Amniotic epithelial cell (primary cell): Measurements from ENCODE around the gene ZNF532.
"Not testable (repeated sequence)": the region's sequence is repeated elsewhere in the genome, so short reads cannot be mapped to it uniquely, and the experiment has no call there.

ENCODE experiments used
- DNase-seq: peaks from one replicate; pipeline ENCODE4 v3.0.0-alpha.2; 2010; ENCODE audit warnings: low read depth

Gene ZNF532

GRCh38 chr18:58847383-58848071, 17.1 kb upstream of the ZNF532 start:
- no peak for DNase-seq

- DNase-seq, result peak; percentile 62
Observed at GRCh38 chr18:58848685-58849084, 16.0 kb upstream of the ZNF532 start.

- DNase-seq, result no peak
Observed at GRCh38 chr18:58850786-58851469, 13.7 kb upstream of the ZNF532 start.

GRCh38 chr18:58851856-58852255, 12.8 kb upstream of the ZNF532 start:
- DNase-seq, result no peak

DNA sequence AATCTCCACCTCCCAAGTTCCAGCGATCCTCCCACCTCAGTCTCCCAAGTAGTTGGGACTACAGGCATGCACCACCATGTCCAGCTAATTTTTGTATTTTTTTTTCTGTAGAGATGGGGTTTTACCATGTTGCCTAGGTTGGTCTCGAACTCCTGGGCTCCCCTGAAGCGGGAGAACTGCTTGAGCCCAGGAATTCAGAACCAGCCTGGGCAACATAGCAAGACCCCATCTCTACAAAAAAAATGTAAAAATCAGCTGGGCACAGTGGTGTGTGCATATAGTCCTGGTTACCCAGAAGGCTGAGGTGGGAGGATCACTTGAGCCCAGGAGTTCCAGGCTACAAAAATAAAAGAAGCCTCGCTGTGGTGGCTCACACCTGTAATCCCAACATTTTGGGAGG, 12.0 kb upstream of the ZNF532 start:
- DNase-seq, result no peak

DNA sequence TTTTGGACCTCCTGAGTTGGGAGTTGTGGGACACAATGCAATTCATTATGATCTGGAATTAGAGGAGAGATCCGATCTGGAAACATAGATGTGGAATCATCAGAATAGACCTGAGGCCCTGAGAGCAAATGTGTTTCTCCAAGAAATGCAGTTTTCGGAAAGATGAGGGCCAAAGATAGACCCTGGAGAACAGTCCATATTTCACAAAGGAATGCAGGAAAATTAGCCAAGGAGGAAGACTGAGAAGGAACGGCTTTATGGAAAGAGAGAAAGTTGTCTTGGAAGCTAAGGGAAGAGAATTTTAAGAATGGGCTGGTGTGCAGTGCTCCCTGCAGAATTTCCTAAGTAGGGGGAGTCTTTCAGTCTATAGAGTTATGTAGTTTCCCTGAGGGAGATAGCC, 11.1 kb upstream of the ZNF532 start:
- DNase-seq, result no peak

DNA sequence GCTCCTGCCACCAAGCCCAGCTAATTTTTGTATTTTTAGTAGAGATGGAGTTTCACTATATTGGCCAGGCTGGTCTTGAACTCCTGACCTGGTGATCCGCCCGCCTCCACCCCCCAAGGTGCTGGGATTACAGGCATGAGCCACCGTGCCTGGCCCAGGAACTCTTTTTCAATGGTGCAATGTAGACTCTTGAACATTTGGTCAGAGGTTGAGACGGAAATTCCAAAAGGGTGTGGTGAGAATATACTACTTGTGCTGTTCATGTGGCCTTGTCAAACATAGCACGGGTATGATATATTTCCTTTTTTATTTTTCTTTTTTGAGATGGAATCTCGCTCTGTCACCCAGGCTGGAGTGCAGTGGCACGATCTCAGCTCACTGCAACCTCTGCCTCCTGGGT, 9.2 kb upstream of the ZNF532 start:
- not testable (repeated sequence) for DNase-seq

DNA sequence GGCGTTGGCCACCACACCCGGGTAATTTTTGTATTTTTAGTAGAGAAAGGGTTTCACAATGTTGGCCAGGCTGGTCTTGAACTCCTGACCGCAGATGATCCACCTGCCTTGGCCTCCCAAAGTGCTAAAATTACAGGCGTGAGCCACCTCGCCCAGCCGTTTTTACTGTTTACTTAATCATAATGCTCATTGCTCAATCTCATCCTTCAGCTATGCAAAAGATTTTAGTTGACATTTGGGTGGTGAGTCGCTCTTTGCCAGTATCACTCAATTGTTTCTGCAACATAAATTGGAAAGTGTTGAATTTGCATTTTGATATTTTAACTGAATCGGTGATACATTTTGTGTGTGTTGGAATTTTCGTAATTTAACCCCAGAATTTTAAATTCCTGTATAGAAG, 7.8 kb upstream of the ZNF532 start:
- peak; percentile 76 for DNase-seq

DNA sequence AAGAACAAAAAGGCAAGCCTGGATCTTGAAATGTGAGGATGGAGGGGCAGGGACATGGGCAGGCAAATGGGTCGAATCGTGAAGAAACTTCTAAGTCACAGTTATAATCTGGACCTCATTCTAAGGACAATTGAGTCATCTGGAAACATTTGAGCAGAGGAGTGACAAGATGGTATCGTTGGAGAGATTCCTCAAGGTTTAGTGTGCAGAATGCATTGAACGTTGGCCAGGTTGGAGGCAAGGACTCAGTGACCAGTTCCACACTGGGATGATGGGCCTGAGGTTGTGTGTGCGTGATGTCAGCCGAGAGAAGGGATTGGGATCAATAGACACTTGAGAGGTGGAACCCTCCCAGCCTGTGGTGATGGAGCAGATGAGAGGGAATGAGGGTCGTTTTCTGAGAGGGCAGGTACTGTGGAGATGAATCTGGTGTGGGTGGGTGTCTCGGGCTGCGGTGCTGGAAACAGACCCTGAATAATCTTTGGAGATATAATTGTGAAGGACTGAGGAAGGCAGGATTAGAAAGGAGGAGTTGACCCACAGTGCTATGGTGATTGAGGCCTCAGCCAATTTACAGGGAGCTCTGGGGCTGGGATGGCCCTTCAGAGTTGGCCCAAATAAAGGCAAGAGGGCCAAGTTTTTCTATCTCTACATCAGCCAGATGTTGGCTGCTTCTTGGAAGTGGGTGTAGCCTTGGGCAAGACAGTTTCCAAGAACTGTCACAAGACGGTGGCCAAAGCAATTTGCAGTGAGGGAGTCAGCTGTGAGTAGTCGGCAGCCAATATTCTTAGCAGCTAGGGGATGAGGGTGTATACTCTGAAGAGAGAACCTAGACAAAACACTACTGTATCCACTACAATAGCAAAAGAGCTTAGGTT, 5.8 kb upstream of the ZNF532 start:
- no peak for DNase-seq

DNA sequence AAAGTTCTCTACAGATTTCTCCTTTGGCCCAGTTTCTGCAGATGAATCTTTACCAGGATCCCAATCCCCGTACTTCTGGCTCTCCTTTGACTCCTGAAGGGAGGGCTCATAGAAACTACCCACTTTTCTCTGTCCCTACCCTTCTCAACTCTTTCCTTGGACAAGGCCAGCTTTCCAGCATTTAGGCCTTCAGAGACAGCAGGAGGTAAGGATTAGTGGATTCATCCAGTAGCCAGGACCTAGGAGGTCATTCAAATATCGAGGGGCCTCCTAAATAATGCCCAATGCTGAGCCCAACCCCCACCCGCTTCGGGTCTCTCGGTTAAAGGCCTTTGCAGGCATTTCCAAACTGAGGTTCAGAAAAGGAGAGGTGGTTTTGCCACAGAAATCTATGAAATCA, 4.8 kb upstream of the ZNF532 start:
- DNase-seq, result no peak

GRCh38 chr18:58860747-58861231, 3.9 kb upstream of the ZNF532 start:
- DNase-seq, result peak; percentile 65

- no peak for DNase-seq
Observed at GRCh38 chr18:58861353-58861752, 3.3 kb upstream of the ZNF532 start.

GRCh38 chr18:58861861-58862301, 2.8 kb upstream of the ZNF532 start:
- DNase-seq, result no peak

- no peak for DNase-seq
Observed at GRCh38 chr18:58862356-58862755, 2.3 kb upstream of the ZNF532 start.

- DNase-seq, result peak; percentile 63
Observed at GRCh38 chr18:58862851-58863538, 1.7 kb upstream of the ZNF532 start.

- DNase-seq, result no peak
Observed at GRCh38 chr18:58863539-58864145, 1.0 kb upstream of the ZNF532 start.

DNA sequence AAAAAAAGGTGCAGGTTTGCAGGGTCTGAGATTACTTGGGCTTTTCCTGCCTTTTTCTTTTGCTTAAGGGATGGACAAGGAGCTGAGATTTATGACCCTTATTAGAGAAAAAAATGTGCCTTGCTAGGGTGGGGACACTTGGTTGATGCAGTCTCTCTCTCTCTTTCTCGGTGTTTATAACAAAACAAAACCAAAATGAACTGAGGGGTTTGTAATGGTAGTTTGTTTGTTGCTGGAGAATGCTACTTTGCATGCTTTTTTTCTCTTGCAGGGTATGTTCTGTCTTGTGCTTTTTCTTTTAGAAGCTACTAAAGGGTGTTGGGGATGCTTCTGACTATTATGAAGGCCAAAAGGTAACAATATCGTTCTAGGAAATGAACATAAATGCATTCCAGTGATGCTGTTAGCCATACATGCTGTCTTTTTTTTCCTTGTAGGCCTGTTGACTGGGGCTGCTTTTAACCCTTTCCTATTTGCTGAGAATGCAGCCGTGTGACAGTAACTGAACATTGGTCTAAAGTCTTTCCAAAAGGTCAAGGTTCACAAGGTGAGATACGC, 435 bp downstream of the ZNF532 start:
- DNase-seq, result no peak

DNA sequence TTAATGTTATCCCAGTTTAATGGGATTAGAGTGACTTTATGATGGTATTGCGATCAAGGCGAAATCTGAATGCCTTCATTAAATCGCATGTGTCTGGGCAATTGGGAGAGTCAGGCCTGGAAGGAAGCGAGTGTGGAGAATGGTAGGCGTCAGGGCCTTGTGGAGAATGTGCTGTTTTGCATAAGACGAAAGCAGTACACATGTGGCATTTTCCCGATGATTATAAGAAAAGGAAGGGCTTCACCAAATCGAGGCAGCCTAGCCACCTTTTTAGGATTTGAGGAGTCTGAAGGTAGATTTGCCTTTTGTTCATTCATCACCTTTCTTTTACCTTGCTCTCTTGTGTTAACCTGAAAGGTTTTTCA, 1.0 kb downstream of the ZNF532 start:
- DNase-seq, result no peak

GRCh38 chr18:58866066-58866772, 1.5 kb downstream of the ZNF532 start:
- DNase-seq, result no peak

DNA sequence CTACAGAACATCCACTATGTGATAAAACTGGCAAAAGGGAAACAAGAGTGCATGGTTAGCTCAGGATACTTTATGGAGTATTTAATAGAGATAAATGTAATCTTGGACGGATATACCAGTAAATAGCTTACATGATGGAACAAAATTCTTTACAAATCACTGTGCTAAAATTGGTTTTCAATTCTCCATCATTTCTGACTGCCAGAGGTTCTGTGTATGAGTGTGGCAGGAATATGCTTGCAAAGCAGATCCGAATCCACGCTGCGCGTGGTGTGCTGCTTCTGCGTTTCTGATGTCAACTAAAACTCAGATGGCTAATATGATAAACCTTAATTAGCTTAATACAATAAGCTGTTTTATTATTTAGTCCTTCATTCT, 2.1 kb downstream of the ZNF532 start:
- DNase-seq, result no peak
